Measurements from ENCODE around the gene CPNE5.
A peak's percentile ranks its signal among the peaks of the same experiment; 100 is the strongest.

Gene CPNE5

GRCh38 chr6:36865835-36866234 is 26.6 kb upstream of the CPNE5 start:
- FAIRE-seq (no peak), DNase-seq (ENCODE audit: insufficient read length, low spot score) (no peak)
- no peak for TF ChIP-seq POLR2A (IDR thresholded peaks at IDR 0.05; ENCODE audit: low read depth, low read length)

- DNase-seq (ENCODE audit: insufficient read length, low spot score): no peak
- no peak for FAIRE-seq
- no peak for TF ChIP-seq POLR2A (IDR thresholded peaks at IDR 0.05; ENCODE audit: low read depth, low read length)
These were observed 24.7 kb upstream of the CPNE5 start for GRCh38 chr6:36863670-36864540.

- no peak for DNase-seq (ENCODE audit: insufficient read length, low spot score)
- no peak for TF ChIP-seq POLR2A (IDR thresholded peaks at IDR 0.05; ENCODE audit: low read depth, low read length)
- FAIRE-seq: no peak
These were observed 23.7 kb upstream of the CPNE5 start for GRCh38 chr6:36862848-36863382.

- FAIRE-seq (no peak), DNase-seq (ENCODE audit: insufficient read length, low spot score) (no peak)
- TF ChIP-seq POLR2A (IDR thresholded peaks at IDR 0.05; ENCODE audit: low read depth, low read length): no peak
These were observed 23.1 kb upstream of the CPNE5 start for GRCh38 chr6:36862164-36862847.

- FAIRE-seq (no peak), DNase-seq (ENCODE audit: insufficient read length, low spot score) (no peak)
- TF ChIP-seq POLR2A (IDR thresholded peaks at IDR 0.05; ENCODE audit: low read depth, low read length): no peak
These were observed 20.9 kb upstream of the CPNE5 start for GRCh38 chr6:36860126-36860525.

- DNase-seq (ENCODE audit: insufficient read length, low spot score) (no peak), FAIRE-seq (no peak)
- no peak for TF ChIP-seq POLR2A (IDR thresholded peaks at IDR 0.05; ENCODE audit: low read depth, low read length)
These were observed 19.2 kb upstream of the CPNE5 start for GRCh38 chr6:36858407-36858981.

- DNase-seq (ENCODE audit: insufficient read length, low spot score) (no peak), FAIRE-seq (no peak)
- TF ChIP-seq POLR2A (IDR thresholded peaks at IDR 0.05; ENCODE audit: low read depth, low read length): no peak
These were observed 18.1 kb upstream of the CPNE5 start for GRCh38 chr6:36857325-36857724.

- no peak for TF ChIP-seq POLR2A (IDR thresholded peaks at IDR 0.05; ENCODE audit: low read depth, low read length)
- FAIRE-seq (no peak), DNase-seq (ENCODE audit: insufficient read length, low spot score) (no peak)
These were observed 17.0 kb upstream of the CPNE5 start for GRCh38 chr6:36856277-36856676.

GRCh38 chr6:36855750-36856149 is 16.5 kb upstream of the CPNE5 start:
- TF ChIP-seq POLR2A (IDR thresholded peaks at IDR 0.05; ENCODE audit: low read depth, low read length): no peak
- no peak for DNase-seq (ENCODE audit: insufficient read length, low spot score)
- no peak for FAIRE-seq

- TF ChIP-seq POLR2A (IDR thresholded peaks at IDR 0.05; ENCODE audit: low read depth, low read length): no peak
- peak; percentile 40 for DNase-seq (ENCODE audit: insufficient read length, low spot score)
- no peak for FAIRE-seq
These were observed 14.1 kb upstream of the CPNE5 start for GRCh38 chr6:36853325-36853724.

- no peak for TF ChIP-seq POLR2A (IDR thresholded peaks at IDR 0.05; ENCODE audit: low read depth, low read length)
- FAIRE-seq: peak; percentile 50
These were observed 13.4 kb upstream of the CPNE5 start for GRCh38 chr6:36852481-36853147.

GRCh38 chr6:36851626-36852025 is 12.4 kb upstream of the CPNE5 start:
- no peak for DNase-seq (ENCODE audit: insufficient read length, low spot score)
- FAIRE-seq: no peak
- TF ChIP-seq POLR2A (IDR thresholded peaks at IDR 0.05; ENCODE audit: low read depth, low read length): no peak

More at GRCh38 chr6:36852481-36853147, 13.4 kb upstream of the CPNE5 start:
- peak; percentile 70 for DNase-seq (ENCODE audit: insufficient read length, low spot score)

GRCh38 chr6:36851149-36851614 is 11.9 kb upstream of the CPNE5 start:
- peak; percentile 78 for FAIRE-seq
- TF ChIP-seq POLR2A (IDR thresholded peaks at IDR 0.05; ENCODE audit: low read depth, low read length): no peak
- DNase-seq (ENCODE audit: insufficient read length, low spot score): peak; percentile 64

GRCh38 chr6:36850021-36850420 is 10.8 kb upstream of the CPNE5 start:
- TF ChIP-seq POLR2A (IDR thresholded peaks at IDR 0.05; ENCODE audit: low read depth, low read length): no peak
- no peak for FAIRE-seq
- DNase-seq (ENCODE audit: insufficient read length, low spot score): no peak
